NOMO-1 (cell line): ENCODE results near the gene SYPL1.
A peak's percentile ranks its signal among the peaks of the same experiment; 100 is the strongest.

Experiments used
- DNase-seq, 2 experiments: peaks; one replicate each; lab custom pipeline; 2025; ENCODE audit not compliant: unreplicated experiment in 2 of 2; lab: John Stamatoyannopoulos, UW

Gene SYPL1

DNA sequence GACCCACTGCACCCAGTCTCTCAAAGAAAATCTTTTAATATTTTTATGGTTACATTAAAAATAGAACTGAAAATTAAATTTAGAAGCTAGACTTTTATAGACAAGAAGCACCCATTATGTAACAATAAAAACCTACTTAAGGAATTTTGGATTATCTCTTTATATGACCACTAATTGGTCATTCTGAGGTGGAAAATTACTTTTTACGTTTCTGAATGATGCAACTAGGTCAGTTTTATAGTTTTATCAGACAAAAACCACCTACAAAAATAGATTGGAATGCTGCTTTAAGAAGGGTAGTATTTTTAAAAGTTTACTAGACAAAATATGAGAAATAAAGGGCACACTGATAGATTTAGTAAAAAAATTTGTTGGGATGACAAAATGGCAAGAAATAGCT lies 16.5 kb downstream of the SYPL1 start:
- DNase-seq = no peak

DNA sequence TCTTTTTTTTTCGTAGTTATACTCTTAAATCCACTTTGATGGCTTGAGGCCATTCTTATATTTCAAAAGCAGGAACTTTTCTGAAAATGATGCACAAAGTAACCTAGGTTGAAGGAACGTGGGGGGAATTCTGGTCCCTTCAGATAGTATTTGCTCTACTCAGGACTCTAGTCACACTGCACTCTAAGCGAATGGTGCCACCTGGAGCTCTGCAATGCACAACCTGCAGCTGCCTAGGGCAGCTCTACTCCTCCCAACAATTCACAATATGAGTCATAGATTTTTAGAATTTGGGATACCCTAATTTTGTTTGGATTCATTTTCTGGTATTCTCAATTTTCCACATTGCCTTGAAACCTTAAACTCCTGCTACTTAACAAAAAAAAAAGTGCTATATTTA lies 17.3 kb downstream of the SYPL1 start:
- DNase-seq = no peak

DNA sequence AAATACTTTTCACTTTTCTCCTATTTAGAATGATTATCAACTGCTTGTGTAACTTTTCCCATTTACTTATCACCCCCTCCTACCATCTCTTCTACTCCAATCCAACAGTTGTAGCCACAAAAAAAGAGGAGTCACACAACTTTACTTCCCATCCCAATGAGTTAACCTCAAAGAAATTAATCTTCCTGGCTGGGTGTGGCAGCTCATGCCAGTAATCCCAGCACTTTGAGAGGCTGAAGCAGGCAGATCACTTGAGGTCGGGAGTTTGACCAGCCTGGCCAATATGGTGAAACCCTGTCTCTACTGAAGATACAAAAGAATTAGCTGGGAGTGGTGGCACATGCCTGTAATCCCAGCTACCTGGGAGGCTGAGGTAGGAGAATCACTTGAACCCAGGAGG lies 19.9 kb downstream of the SYPL1 start:
- no peak for DNase-seq

DNA sequence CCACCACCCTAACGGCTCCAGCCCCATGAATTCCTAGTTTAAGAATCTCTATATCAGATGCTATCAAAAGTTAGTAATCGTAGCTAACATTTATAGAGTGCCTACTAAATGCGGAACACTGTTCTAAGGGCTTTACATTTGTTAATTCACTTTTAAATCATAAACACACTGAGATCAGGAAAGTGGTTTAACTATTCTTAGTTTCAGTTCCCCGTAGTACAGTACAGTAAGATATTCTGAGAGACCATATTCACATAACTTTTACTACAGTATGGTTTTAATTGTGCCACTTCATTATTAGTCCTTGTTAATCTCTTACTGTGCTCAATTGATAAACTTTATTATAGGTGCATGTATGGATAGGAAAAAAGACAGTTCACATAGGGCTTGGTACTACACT lies 22.5 kb downstream of the SYPL1 start:
- peak in 1 of 2 experiments; percentile 22 for DNase-seq

DNA sequence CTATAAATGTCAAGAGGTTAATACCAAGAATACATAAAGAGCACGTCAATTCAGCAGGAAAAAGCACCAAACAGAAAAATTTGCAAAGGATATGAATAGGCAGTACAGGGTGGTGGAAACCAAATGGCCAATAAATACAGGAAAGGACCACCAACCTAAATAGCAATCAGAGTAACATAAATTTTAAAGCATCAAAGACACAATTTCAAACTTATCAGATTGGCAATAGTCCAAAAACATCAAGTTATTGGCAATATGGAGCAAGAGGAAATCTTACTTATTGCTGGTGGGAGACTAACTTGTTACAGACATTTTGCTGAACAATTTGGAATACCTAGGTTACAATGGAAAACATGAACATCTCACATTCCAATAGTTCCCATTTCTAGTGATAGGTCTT lies 24.1 kb downstream of the SYPL1 start:
- no peak for DNase-seq

DNA sequence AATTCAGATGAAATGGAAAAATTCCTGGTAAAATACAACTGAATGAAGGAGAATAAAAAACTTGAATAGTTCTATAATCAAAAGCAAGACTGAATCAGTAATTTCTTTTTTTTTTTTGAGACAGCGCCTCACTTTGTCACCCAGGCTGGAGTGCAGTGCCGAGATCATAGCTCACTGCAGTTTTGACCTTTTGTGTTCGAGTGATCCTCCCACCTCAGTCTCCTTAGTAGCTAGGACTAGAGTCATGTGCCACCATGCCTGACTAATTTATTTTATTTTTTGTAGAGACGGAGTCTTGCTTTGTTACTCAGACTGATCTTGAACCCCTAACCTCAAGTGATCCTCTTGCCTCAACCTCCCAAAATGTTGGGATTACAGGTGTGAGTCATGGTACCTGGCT lies 26.1 kb downstream of the SYPL1 start:
- no peak for DNase-seq

DNA sequence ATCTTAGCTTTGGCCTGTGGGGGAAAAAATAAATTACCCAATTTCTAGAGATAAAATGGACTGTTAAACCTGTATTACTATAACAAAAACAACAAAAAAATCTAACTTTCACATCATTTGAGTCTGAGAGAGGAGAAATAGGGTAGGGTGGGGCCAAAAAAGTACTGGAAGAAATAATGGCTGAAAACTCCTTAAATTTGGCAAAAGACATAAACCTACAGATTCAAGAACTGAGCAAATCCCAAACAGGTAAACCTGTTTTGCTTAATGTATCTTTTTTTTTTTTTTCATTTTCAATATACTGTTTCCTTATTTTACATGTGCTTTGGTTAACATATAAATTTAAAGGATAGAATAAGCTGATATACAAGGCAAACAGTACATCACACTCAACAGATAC lies 27.1 kb downstream of the SYPL1 start:
- DNase-seq = no peak

DNA sequence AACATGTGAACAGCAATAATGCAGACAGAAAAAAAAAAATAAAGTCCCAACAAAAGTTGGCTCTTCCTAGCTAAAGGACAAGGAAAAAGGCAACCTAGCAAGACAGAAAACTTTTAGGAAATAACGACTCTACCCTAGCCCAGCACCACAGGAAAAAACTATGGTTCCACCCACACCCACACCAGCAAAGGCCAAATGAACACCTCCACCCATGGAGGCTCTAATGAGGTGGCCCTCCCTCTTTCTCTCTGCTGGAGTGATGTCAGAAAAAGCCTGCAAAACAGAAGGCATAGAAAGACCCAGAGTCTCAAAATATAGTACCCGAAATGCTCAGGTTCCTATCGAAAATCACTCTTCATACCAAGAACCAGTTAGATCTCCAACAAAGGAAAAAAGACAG lies 28.4 kb downstream of the SYPL1 start:
- no peak for DNase-seq

DNA sequence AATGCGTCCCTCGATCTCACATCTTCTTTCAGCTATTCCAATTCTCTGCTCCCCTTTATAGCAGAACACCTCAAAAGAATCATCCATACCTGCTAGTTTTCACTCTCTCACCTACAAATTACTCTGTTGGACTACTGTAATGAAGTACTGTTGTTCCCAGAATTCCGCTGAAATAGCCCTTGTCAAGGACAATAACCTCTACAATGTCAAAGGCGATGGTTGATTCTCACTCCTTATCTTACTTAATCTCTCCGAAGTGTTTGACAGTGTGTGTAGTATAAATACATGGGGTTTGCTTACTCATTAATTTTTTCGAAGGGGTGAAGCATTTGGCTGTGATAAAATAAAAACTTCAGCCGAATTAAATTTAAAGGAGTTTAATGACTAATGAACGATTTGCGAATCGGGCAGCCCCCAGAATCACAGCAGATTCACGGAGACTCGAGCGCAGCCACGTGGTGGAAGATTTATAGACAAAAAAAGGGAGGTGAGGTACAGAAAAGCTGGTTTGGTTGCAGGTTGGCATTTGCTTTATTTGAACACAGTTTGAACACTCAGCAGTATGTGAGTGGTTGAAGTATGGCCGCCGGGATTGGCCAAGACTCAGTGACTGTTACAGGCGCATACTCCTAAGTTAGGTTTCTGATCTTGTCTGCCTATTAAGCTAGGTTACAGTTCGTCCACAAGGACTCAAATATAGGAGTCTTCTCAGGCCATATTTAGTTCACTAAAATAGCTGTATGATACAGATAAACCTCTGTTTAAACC lies 29.8 kb downstream of the SYPL1 start:
- no peak for DNase-seq

DNA sequence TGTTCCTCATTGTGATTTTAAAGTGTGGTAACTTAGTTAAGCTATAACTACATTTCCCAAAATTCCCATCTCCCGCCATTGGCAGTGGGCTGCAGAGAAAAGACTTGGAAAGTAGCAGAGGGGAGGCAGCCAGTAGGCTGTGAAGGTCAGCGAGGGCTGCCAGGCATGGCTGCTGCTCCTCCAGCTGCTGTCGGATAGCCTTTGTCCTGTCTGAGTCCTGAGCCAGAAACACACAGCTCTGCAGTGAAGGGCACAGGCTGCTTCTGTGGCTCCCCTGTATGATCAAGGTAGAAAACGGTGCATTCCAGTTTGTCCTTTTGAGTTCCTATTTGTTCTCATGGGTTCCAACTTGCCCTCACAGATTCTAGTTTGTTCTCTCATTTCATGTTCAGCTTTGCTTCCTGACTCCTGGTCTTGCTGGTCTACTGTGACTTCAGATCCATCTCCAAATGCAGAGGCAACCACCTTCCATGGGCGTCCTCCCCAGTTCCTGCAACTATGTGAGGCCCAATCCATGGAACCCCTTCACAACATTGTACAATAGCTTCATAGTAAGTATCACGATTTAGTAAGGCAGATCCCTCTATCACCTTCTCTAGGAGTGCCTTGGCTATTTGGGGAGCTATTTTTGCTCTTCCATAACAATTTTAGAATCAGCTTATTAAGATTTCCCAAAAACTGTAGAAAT lies 31.7 kb downstream of the SYPL1 start:
- no peak for DNase-seq

DNA sequence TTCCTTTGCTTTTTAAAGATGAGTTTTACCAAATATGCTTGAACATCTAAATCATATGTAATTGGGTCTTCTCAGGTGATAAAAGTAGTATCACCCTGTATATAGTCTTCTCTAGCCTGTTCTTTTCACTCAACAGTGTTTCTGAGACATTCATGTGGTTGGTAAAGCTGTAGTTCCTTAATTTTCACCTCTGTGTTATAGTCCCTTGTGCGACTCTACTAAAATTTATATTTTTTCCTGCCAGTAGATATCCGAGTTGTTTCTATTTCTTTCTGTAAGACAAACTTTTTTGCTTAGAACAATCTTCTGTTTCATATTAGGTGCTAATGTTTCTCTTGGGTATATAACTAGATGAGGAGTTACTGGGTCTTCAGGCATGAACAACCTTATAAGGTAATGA lies 35.6 kb downstream of the SYPL1 start:
- no peak for DNase-seq

DNA sequence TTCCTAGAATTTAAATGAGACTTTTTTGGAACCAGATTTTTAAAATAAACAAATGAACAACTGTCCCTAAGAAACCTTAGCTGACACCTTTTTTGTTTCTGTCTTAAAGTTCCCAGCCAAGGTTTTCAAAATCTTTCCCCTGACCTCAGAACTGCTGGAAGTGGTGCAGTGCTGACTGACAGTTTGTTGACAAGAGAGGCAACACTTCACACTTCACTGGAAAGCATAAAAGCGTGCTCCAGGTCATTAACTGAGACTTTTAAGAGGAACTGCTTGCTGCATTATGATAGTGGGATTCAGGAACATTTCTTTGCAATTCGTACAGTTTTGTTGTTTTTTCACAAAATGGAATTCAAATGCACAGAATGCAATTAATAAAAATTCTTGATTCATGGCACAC lies 36.2 kb downstream of the SYPL1 start:
- no peak for DNase-seq

DNA sequence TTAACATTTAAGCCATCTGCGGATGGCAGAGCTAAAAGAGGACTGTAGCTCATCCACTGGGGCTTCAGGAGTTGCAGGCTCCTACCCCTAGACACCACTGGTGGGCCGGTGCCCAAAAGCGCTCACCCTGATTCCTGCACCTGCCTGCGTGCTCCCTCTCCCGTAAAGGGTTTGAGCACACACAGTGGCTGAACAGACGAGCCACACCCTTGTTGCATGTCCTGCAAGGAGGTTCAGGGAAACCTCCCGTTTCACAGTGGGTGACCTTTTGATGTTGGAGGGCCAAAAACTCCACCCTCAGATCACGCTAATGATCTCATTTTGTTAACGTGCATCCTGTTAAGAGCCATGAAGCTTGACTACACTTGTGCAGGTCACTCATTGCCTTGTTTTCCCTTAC lies 37.9 kb downstream of the SYPL1 start:
- no peak for DNase-seq

DNA sequence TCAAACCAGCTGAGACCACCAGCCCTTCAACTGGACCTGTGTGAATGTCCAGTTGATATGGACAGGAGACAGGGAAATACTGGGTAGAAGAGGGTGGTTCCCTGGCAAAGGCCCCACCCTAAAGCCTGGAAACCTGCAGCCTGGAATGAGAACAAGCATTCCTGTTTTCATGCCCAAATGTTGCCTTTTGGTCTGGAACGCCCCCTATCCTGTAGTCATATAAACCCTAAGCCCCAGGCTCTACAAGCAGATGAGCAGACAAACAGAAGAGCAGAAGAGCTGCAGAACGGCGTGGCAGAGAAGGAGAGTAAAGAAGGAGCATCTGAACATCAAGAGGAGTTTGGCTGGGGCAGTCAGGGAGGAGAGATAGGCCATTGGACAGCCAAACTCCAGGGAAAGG lies 38.4 kb downstream of the SYPL1 start:
- no peak for DNase-seq

DNA sequence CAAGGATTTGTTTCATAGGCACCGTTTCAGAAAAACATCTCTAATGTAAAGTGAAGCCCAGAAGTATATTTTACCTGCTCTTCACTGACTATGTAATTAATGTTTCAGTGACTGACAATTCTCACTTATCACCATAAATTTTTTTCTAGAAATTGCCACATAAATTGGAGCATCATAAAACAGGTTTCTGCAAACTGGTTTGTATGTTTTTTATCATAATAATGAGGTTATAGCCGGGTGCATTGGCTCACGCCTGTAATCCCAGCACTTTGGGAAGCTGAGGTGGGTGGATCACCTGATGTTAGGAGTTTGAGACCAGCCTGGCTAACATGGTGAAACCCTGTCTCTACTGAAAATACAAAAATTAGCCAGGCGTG lies 39.4 kb downstream of the SYPL1 start:
- no peak for DNase-seq

DNA sequence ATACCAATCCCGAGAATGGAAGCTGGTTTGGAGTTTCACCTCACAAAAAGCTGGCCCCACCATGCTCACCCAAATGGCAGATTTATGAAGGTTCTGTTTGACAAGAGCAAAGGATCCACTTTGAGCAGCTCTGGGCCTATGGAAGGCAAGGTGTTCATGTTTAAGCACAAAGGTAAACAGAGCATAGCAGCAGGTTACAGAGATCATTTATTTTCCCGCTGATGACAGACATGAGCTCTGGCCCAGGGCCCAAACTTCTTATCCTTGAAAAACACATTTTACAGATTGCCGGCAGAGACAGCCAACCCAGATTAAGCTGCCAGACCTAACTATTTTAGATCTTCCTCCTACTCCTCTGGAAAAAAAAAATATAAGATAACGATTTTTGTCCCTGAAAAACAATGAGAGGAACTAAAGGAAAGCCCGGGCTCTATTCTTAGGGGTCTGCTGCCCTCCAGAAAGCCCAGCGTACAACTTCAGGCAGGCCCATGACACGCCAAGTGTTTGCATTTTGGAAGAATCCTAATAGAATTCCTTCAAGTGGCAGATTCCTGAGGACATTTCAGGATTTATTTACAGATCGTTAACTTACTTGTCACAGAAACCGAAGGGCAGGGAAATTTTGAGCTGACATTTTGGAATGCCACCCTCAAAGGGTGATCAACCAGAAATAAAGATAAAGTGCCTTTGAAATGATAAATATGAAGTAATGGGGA lies 40.0 kb downstream of the SYPL1 start:
- DNase-seq = no peak

DNA sequence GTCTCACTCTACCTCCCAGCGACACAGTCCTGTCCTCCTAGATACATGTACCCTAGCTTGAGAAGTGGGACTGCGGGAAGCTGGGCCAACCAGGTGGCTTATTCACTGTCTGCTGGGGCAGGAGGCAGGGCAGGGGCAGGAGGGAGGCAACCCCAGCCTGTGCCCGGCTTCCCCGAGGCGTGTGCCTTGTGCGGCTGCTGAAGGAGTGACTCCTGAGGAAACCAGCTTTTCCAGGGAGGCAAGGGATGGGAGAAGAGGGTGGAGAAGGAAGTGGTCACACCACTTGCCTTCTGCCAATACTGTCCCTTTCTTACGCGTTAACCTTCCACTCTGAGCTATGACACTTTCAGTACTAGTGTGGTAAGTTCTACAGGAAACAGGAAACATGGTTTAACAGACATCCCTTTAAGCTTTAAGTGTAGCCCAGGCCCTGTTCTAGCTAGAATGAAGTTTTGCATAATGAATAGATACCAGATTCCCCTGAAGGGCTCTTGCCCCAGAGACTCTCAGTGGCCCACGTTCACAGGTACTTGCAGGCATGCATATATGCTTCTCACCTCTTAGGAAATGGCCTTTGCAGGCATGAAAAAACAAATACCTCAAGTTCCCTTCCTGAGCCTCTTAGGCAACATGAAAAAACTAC lies 40.6 kb downstream of the SYPL1 start:
- DNase-seq = peak; percentile 51 to 53

DNA sequence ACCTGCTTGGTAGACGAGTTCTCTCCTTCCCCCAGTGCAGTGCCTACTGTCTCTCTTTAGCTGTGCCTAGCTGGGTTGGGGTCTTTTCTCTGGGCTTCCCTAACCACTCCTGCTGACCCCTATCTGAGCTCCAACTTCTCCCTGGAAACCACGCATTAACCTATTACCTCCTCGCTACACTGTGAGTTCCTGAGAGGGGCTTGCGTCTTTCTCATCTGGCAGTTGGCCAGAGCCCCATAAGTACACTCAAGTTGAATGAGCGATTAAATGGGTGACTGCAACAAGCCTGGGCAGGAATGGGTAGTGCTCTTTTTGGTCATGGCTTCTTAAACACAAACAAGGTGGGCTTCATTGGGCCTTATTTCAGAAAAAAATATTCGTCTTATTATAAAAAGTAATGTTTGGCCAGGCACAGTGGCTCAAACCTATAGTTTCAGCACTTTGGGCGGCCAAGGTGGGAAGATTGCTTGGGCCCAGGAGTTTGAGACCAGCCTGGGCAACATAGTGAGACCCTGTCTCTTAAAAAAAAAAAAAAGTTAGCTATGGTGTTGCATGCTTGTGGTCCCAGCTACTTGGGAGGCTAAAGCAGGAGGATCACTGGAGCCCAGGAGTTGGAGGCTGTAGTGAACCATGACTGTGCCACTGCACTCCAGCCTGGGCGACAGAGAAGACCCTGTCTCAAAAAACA lies 41.4 kb downstream of the SYPL1 start:
- DNase-seq = no peak

DNA sequence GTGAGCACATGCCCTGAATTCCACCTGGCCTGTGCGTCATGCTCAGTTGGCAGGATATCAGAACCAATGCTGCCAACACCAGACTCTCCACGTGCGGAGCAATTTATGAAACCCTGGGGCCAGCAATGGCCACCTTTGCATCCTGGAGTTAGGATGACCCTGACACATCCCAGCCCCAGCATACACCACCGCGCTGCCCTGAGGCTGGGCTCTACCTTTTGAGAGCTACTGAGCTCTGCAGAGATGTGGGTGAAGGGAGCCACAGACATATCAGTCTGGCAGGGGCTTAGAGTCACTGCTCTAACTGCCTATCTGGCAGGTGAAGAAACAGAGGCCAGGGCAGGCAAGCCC lies 41.9 kb downstream of the SYPL1 start:
- no peak for DNase-seq

DNA sequence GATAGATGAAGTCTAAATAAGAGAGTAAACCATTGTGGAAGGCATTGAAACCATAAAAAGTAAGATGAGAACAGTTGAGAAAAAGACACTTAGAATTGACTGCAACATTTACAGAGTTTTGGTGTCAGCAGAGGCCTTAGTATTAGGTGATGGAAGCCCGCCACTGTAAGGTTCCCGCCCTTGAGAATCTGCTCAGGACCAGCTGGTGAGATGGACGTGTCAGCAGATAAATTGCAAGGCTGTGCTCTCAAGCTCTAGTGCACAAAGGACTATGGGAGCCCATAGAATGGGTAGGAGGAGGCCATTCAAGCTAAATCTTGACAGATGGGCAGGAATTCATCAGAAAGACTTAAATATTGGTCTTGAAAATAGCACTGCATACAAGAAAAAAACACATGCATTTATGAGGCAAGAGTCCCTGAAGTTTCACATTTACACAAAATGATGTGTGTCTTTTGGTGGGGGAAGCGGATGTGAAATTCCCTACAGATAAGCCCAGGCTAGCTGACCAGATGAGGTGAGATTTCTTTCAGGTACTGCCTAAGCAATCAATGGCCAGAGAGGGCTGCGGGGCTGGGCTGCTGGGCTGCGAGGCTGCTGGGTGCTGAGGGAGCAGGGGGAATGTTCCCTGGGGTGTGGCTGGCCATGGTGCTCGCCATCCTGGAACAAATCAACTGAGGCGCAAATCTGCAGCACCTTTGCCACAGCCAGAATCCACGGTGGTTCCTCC lies 42.5 kb downstream of the SYPL1 start:
- no peak for DNase-seq
